Fibroblast of lung (primary cell): ENCODE measurements around the gene SAYSD1.

Source experiments
- CTCF ChIP-seq, 2 donors: IDR thresholded peaks in 1 of 2; conservative IDR thresholded peaks in 1 of 2; 1 replicate in 1 of 2; 2 replicates in 1 of 2; pipeline ENCODE4 v1.5.1; 2011 to 2012; ENCODE audit warnings: low read length in 2 of 2, control low read depth in 1 of 2, inconsistent platforms in 1 of 2, low read depth in 1 of 2, mild to moderate bottlenecking in 1 of 2
- EZH2 ChIP-seq: IDR thresholded peaks from 2 replicates; pipeline ENCODE4 v1.5.1; 2012; ENCODE audit warnings: low read length, control low read depth, mild to moderate bottlenecking; ENCODE audit errors: missing control alignments

DNA sequence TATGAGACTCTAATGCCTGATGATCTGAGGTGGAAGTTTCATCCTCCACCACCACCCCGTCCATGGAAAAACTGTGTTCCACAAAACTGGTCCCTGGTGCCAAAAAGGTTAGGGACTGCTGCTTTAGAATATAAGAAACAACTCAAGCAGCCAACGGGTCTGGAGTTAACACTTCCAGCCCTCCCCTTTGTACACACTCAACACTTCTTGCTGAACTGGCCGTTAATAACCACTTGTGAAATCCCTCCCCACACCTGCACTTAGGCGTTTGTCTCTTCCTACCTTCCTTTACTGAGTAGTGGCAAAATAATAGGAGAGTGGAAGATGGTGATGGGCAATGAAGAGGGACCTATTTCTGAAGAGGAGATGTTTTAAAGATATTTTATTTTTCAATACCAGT lies 10.5 kb downstream of the SAYSD1 start:
- TF ChIP-seq CTCF (conservative IDR thresholded peaks at IDR 0.05 in 1 of 2, IDR thresholded peaks at IDR 0.05 in 1 of 2; ENCODE audit: low read depth in 1 of 2, low read length in 2 of 2) (no peak), EZH2 (no peak)
